CD4-positive, alpha-beta T cell treated with Interleukin-21 for 1 hour (primary cell): ENCODE results near the gene TNFAIP6.
"Not testable (repeated sequence)": the region's sequence is repeated elsewhere in the genome, so short reads cannot be mapped to it uniquely, and the experiment has no call there.

Source experiments
- DNase-seq: peaks from one replicate; pipeline ENCODE4 v3.0.0-alpha.2; 2020

TNFAIP6 gene

GRCh38 chr2:151357359-151357758, at the start of gene TNFAIP6:
Gene TNFAIP6, plus strand, starts transcription at chr2:151357592. Its CDS starts 75 bp downstream, at chr2:151357667.
- no peak for DNase-seq

- not testable (repeated sequence) for DNase-seq
These were observed 47.1 kb upstream of the TNFAIP6 start for GRCh38 chr2:151310313-151310712.

GRCh38 chr2:151312440-151312839, 45.0 kb upstream of the TNFAIP6 start:
- DNase-seq: not testable (repeated sequence)

GRCh38 chr2:151315381-151315903, 42.0 kb upstream of the TNFAIP6 start:
- DNase-seq: no peak

- no peak for DNase-seq
These were observed 31.8 kb upstream of the TNFAIP6 start for GRCh38 chr2:151325581-151326095.

GRCh38 chr2:151326554-151326953, 30.8 kb upstream of the TNFAIP6 start:
- DNase-seq: no peak

- DNase-seq: no peak
These were observed 27.4 kb upstream of the TNFAIP6 start for GRCh38 chr2:151329998-151330397.

- DNase-seq: no peak
These were observed 24.3 kb upstream of the TNFAIP6 start for GRCh38 chr2:151333083-151333482.

GRCh38 chr2:151334082-151334815, 23.1 kb upstream of the TNFAIP6 start:
- no peak for DNase-seq

- DNase-seq: no peak
These were observed 20.5 kb upstream of the TNFAIP6 start for GRCh38 chr2:151336863-151337371.

GRCh38 chr2:151337643-151338042, 19.7 kb upstream of the TNFAIP6 start:
- no peak for DNase-seq

GRCh38 chr2:151338115-151338514, 19.3 kb upstream of the TNFAIP6 start:
- no peak for DNase-seq

GRCh38 chr2:151343073-151343472, 14.3 kb upstream of the TNFAIP6 start:
- DNase-seq: no peak

- DNase-seq: not testable (repeated sequence)
These were observed 13.2 kb upstream of the TNFAIP6 start for GRCh38 chr2:151344191-151344590.

- no peak for DNase-seq
These were observed 12.5 kb upstream of the TNFAIP6 start for GRCh38 chr2:151344906-151345305.

- no peak for DNase-seq
These were observed 10.1 kb upstream of the TNFAIP6 start for GRCh38 chr2:151347294-151347693.

- DNase-seq: no peak
These were observed 9.5 kb upstream of the TNFAIP6 start for GRCh38 chr2:151347906-151348305.

- DNase-seq: no peak
These were observed 6.7 kb upstream of the TNFAIP6 start for GRCh38 chr2:151350579-151351195.

- no peak for DNase-seq
These were observed 3.4 kb upstream of the TNFAIP6 start for GRCh38 chr2:151353995-151354394.

- DNase-seq: no peak
These were observed 2.6 kb upstream of the TNFAIP6 start for GRCh38 chr2:151354807-151355206.

- no peak for DNase-seq
These were observed 976 bp downstream of the TNFAIP6 start for GRCh38 chr2:151358166-151358970.

- DNase-seq: no peak
These were observed 2.5 kb downstream of the TNFAIP6 start for GRCh38 chr2:151359768-151360461.
